GM12872 (cell line): Measurements from ENCODE around the gene LAMTOR2.

Experiments
- TF ChIP-seq, protein P1 (sequence below): IDR thresholded peaks from 3 replicates; pipeline ENCODE4 v1.5.1; 2011; ENCODE audit warnings: low read depth, mild to moderate bottlenecking, low read length, moderate library complexity; ENCODE audit not compliant: insufficient read depth

Gene LAMTOR2

GRCh38 chr1:156074661-156075060 lies 20.1 kb downstream of the LAMTOR2 start:
- TF ChIP-seq, protein P1, sequence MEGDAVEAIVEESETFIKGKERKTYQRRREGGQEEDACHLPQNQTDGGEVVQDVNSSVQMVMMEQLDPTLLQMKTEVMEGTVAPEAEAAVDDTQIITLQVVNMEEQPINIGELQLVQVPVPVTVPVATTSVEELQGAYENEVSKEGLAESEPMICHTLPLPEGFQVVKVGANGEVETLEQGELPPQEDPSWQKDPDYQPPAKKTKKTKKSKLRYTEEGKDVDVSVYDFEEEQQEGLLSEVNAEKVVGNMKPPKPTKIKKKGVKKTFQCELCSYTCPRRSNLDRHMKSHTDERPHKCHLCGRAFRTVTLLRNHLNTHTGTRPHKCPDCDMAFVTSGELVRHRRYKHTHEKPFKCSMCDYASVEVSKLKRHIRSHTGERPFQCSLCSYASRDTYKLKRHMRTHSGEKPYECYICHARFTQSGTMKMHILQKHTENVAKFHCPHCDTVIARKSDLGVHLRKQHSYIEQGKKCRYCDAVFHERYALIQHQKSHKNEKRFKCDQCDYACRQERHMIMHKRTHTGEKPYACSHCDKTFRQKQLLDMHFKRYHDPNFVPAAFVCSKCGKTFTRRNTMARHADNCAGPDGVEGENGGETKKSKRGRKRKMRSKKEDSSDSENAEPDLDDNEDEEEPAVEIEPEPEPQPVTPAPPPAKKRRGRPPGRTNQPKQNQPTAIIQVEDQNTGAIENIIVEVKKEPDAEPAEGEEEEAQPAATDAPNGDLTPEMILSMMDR = no peak

- TF ChIP-seq, protein P1 = no peak
Observed at GRCh38 chr1:156075162-156075561, 20.6 kb downstream of the LAMTOR2 start.

GRCh38 chr1:156075775-156076204 lies 21.2 kb downstream of the LAMTOR2 start:
- TF ChIP-seq, protein P1 = no peak

GRCh38 chr1:156076609-156077429 lies 22.2 kb downstream of the LAMTOR2 start:
- TF ChIP-seq, protein P1 = no peak

DNA sequence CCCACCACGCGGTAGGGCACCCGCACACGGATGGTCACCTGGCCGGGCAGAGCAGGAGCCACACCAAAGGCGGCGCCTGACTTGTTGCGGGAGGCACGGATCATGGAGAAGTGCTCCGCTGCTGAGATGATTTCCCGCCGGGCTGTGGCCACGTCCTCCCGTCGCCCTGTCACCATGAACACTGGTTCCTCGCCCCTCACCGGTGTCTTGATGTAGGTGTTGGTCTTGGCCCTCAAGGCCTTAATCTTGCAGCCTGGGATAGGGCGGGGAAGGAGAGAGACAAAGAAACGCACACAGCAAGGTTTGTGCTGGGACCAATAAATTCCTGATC lies 22.8 kb downstream of the LAMTOR2 start:
- TF ChIP-seq, protein P1 = no peak

GRCh38 chr1:156078728-156079127 lies 24.1 kb downstream of the LAMTOR2 start:
- TF ChIP-seq, protein P1 = no peak

DNA sequence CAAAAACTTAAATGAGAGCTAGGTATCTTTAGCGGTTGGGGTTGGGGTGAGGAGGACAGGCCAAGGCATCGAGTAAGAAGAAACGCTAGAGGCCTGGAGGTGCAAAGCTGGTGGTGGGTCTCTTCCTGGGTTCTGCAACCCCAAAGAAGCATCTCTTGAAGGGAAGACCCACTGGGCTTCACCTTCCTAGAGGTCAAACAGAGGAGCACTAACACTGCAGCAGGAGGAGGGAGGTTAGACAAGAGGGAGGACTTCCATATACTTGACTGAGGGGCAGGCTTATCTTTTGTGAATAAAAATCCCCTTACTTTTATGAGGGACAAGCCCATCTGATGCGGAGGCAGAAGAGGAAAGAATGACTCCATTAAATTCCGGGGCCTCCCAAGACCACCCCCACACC lies 25.2 kb downstream of the LAMTOR2 start:
- TF ChIP-seq, protein P1 = no peak
